SK-N-MC (cell line): ENCODE data around the gene SYNPO.
A peak's percentile ranks its signal among the peaks of the same experiment; 100 is the strongest.

ENCODE experiments used
- DNase-seq: peaks from one replicate; pipeline ENCODE4 v3.0.0-alpha.2; 2011; ENCODE audit warnings: low read depth, low spot score
- H3K27ac ChIP-seq: fragments of 200-600 bp; sonication (generic); 2 replicates; pipeline ENCODE4 v1.5.1; 2016; ENCODE audit warnings: mixed run types
- H3K36me3 ChIP-seq: fragments of 200-600 bp; sonication (generic); 2 replicates; pipeline ENCODE4 v1.6.1; 2017; ENCODE audit warnings: antibody characterized with exemption, low read length, mixed read lengths; ENCODE audit not compliant: insufficient read depth
- H3K4me3 ChIP-seq: fragments of 200-600 bp; sonication (generic); 2 replicates; pipeline ENCODE4 v1.5.1; 2016
- H3K9ac ChIP-seq: fragments of 200-600 bp; sonication (generic); 2 replicates; pipeline ENCODE4 v1.8.0; 2017; ENCODE audit warnings: mixed run types, mixed read lengths; ENCODE audit not compliant: insufficient read length
- H3K9me3 ChIP-seq: fragments of 200-600 bp; sonication (generic); 2 replicates; pipeline ENCODE4 v1.6.1; 2017; ENCODE audit warnings: low read depth, mild to moderate bottlenecking, antibody characterized with exemption, low read length, moderate library complexity, mixed read lengths
- EZH2 ChIP-seq: fragments of 200-600 bp; sonication (generic); IDR thresholded peaks from one replicate; pipeline ENCODE4 v1.6.1; 2017; ENCODE audit warnings: antibody characterized with exemption
- FOXP2 ChIP-seq: optimal IDR thresholded peaks from 2 replicates; pipeline ENCODE3; 2011; ENCODE audit warnings: mild to moderate bottlenecking, moderate library complexity; ENCODE audit not compliant: insufficient read depth; ENCODE audit errors: extremely low read length, control extremely low read depth
- POLR2AphosphoS5 ChIP-seq: IDR thresholded peaks from 2 replicates; pipeline ENCODE4 v1.6.1; 2012; ENCODE audit warnings: mild to moderate bottlenecking, low read depth, low read length, borderline replicate concordance

SYNPO gene

DNA sequence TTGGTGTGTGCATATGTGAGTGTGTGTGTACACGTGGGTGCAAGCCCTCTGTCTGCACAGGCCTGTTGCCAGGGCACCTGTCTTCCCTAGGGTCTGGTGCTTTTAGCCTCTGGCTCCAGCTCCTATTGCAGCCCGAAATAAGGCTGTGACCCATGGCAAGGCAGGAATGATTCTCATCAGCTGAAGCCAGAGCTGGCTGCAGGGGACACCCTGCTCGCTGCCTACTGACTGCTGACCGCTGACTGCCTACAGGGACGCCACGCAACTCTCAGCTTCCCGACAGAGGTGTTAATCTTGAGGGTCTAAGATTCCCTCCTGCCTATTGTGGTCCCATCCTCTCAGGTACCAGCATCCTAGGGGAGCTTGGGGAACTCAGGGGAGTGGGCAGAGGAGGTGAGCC is 20.6 kb downstream of the SYNPO start, which contains the start of gene MYOZ3:
TSS of gene MYOZ3 (plus strand) at position 166 of the 400 bp plus-strand sequence. CDS start 1,691 bp downstream, outside the sequence.
- no peaks in the 10 kb centered on the region for H3K36me3 ChIP-seq
- DNase-seq, result no peak
- H3K4me3 ChIP-seq, result no peak within 1 kb of the TSS
- H3K9ac ChIP-seq, result no peak within 1 kb of the TSS
- H3K9me3 ChIP-seq, result no peaks in the 10 kb centered on the region
- TF ChIP-seq POLR2AphosphoS5 (no peak), FOXP2 (no peak), EZH2 (no peak)
- no peak within 1 kb of the TSS for H3K27ac ChIP-seq

GRCh38 chr5:150661821-150662596 is 21.5 kb downstream of the SYNPO start:
- Histone ChIP-seq H3K4me3 (no peak overlapping the region), H3K9me3 (no peaks in the 10 kb centered on the region), H3K9ac (no peak overlapping the region), H3K27ac (no peak overlapping the region), H3K36me3 (no peaks in the 10 kb centered on the region)
- TF ChIP-seq FOXP2 (no peak), POLR2AphosphoS5 (no peak), EZH2 (no peak)
- DNase-seq, result no peak

- Histone ChIP-seq H3K36me3 (no peaks in the 10 kb centered on the region), H3K4me3 (no peak overlapping the region), H3K9me3 (no peaks in the 10 kb centered on the region), H3K9ac (no peak overlapping the region), H3K27ac (no peak overlapping the region)
- DNase-seq, result no peak
- TF ChIP-seq EZH2 (no peak), POLR2AphosphoS5 (no peak), FOXP2 (no peak)
These were observed 22.5 kb downstream of the SYNPO start for GRCh38 chr5:150662731-150663516.

- TF ChIP-seq POLR2AphosphoS5, result no peak
- TF ChIP-seq FOXP2, result no peak
- TF ChIP-seq EZH2, result no peak
- no peaks in the 10 kb centered on the region for H3K9me3 ChIP-seq
- no peak overlapping the region for H3K27ac ChIP-seq
- H3K9ac ChIP-seq, result no peak overlapping the region
- H3K36me3 ChIP-seq, result no peaks in the 10 kb centered on the region
- DNase-seq, result no peak
- H3K4me3 ChIP-seq, result no peak overlapping the region
These were observed 23.5 kb downstream of the SYNPO start for GRCh38 chr5:150663936-150664335.

DNA sequence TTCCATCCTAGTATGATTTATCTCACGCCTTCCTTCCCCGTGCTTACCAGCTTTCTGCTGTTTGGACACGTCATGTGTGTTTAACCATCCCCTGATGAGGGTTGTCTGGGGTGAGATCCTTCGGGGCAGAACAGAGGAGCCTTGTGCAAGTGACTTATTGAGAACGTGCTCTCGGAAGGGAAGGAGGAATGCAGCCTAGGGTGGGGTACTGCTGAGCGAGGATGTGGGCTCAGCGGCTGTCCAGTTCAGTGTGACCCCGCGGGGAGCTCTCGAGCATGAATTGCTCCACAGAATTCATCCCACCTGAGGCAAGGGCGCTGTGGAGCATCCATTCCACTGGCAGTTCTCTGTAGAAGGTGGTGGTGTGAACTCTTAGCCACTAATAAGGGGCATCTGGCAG is 24.6 kb downstream of the SYNPO start:
- H3K27ac ChIP-seq, result no peak overlapping the region
- no peaks in the 10 kb centered on the region for H3K9me3 ChIP-seq
- H3K36me3 ChIP-seq, result no peaks in the 10 kb centered on the region
- H3K4me3 ChIP-seq, result no peak overlapping the region
- no peak for DNase-seq
- no peak overlapping the region for H3K9ac ChIP-seq
- TF ChIP-seq POLR2AphosphoS5, result no peak
- TF ChIP-seq EZH2, result no peak
- no peak for TF ChIP-seq FOXP2

- no peak for DNase-seq
- TF ChIP-seq POLR2AphosphoS5, result no peak
- H3K9me3 ChIP-seq, result no peaks in the 10 kb centered on the region
- no peak overlapping the region for H3K4me3 ChIP-seq
- no peak overlapping the region for H3K27ac ChIP-seq
- no peaks in the 10 kb centered on the region for H3K36me3 ChIP-seq
- H3K9ac ChIP-seq, result no peak overlapping the region
These were observed 30.0 kb downstream of the SYNPO start for GRCh38 chr5:150670275-150670947.

- H3K9me3 ChIP-seq, result no peaks in the 10 kb centered on the region
- no peak for DNase-seq
- no peak overlapping the region for H3K27ac ChIP-seq
- H3K4me3 ChIP-seq, result no peak overlapping the region
- no peaks in the 10 kb centered on the region for H3K36me3 ChIP-seq
- TF ChIP-seq FOXP2 (no peak), EZH2 (no peak)
- no peak overlapping the region for H3K9ac ChIP-seq
These were observed 30.5 kb downstream of the SYNPO start for GRCh38 chr5:150670948-150671310.

GRCh38 chr5:150671509-150672236 is 31.2 kb downstream of the SYNPO start:
- TF ChIP-seq EZH2 (no peak), POLR2AphosphoS5 (peak; percentile 19), FOXP2 (no peak)
- Histone ChIP-seq H3K36me3 (no peaks in the 10 kb centered on the region), H3K4me3 (peak overlapping the region; percentile 91), H3K27ac (no peak overlapping the region), H3K9me3 (no peaks in the 10 kb centered on the region), H3K9ac (peak overlapping the region; percentile 76)
- DNase-seq, result no peak
